K562 (cell line): ENCODE results near the gene ICAM1. TPM values are rescaled to one million over a fixed set of nuclear protein-coding genes. Genes with fewer than 3 reads are reported as not detected.

Experiments
- ATF7 ChIP-seq: fragments of 450-650 bp; IDR thresholded peaks from 2 replicates; pipeline ENCODE4 v1.7.1; 2014; ENCODE audit warnings: mild to moderate bottlenecking, moderate library complexity
- CBX2 ChIP-seq: fragments of 200-600 bp; sonication (generic); IDR thresholded peaks from one replicate; pipeline ENCODE4 v1.6.1; 2012; ENCODE audit warnings: mild to moderate bottlenecking, low read length, inconsistent platforms; ENCODE audit not compliant: insufficient read depth, poor library complexity, severe bottlenecking
- CEBPB ChIP-seq: fragments of 450-650 bp; IDR thresholded peaks from 2 replicates; pipeline ENCODE4 v1.6.1; 2016; ENCODE audit warnings: missing genetic modification characterization, missing compliant biosample characterization
- KAT2B ChIP-seq: IDR thresholded peaks from one replicate; pipeline ENCODE4 v1.6.1; 2012; ENCODE audit warnings: low read depth, mild to moderate bottlenecking, control low read depth, inconsistent platforms, low read length, moderate library complexity
- MEF2A ChIP-seq: IDR thresholded peaks from 2 replicates; pipeline ENCODE4 v1.6.1; 2011; ENCODE audit warnings: low read depth, mild to moderate bottlenecking, low read length, moderate library complexity; ENCODE audit not compliant: control insufficient read depth
- ZBTB7A ChIP-seq: IDR thresholded peaks from 2 replicates; pipeline ENCODE4 v1.6.1; 2011; ENCODE audit warnings: low read depth, mild to moderate bottlenecking, low read length, moderate library complexity, borderline replicate concordance; ENCODE audit not compliant: control insufficient read depth
- ZNF133 ChIP-seq: fragments of 250-450 bp; sonication (Bioruptor Pico); IDR thresholded peaks from 2 replicates; pipeline ENCODE4 v1.4.0; 2020; ENCODE audit warnings: mild to moderate bottlenecking
- ZNF431 ChIP-seq: sonication (generic); formaldehyde crosslinking; IDR thresholded peaks from 2 replicates; pipeline ENCODE4 v1.8.0; 2022; ENCODE audit warnings: mild to moderate bottlenecking, missing genetic modification reagents
- ZNF436 ChIP-seq: fragments of 250-450, 450-650 bp; sonication (Bioruptor Pico); formaldehyde crosslinking; IDR thresholded peaks from 2 replicates; pipeline ENCODE4 v1.7.0; 2020; ENCODE audit warnings: mild to moderate bottlenecking
- ZNF766 ChIP-seq: fragments of 200-800 bp; sonication (Bioruptor generic); conservative IDR thresholded peaks from 2 replicates; pipeline ENCODE4 v1.6.1; 2016; ENCODE audit warnings: missing genetic modification characterization, missing compliant biosample characterization
- polyA plus RNA-seq, 8 experiments: library from polyadenylated mRNA; depleted of rRNA in 4 of 8; stranded (reverse) in 5 of 8; unstranded in 3 of 8; fragments of >200 nt; fragmentation: Nextera tagmentation in 2 of 8; fragmentation: Illumina TruSeq in 1 of 8; extraction: Ambion mirVana in 2 of 8; extraction: Trizol in 1 of 8; gene quantifications; 2 replicates each; pipeline versions ENCODE4 v1.2.1 to v1.2.3, GENCODE V29; 2011 to 2014; ENCODE audit warnings: inconsistent platforms in 1 of 8, missing spikeins in 1 of 8
- total RNA-seq, 7 experiments: library from RNA; depleted of rRNA in 6 of 7; stranded (reverse); fragments of >200 nt in 6 of 7; fragmentation: Illumina TruSeq in 2 of 7; extraction: Trizol in 2 of 7; gene quantifications; 2 replicates each; pipeline versions ENCODE4 v1.2.1 to v1.2.3, GENCODE V29; 2011 to 2021; ENCODE audit warnings: low replicate concordance in 1 of 7
- TF ChIP-seq, protein P1 (sequence below): IDR thresholded peaks from 2 replicates; pipeline ENCODE4 v1.6.1; 2012; ENCODE audit warnings: low read depth, low read length, improper control_type of control experiment, borderline replicate concordance
- TF ChIP-seq, protein P2 (sequence below): fragments of 450-650 bp; IDR thresholded peaks from 2 replicates; pipeline ENCODE4 v1.6.1; 2016; ENCODE audit warnings: mild to moderate bottlenecking, moderate library complexity

ICAM1 gene
- total and polyA plus RNA-seq, 9 of the 15 experiments (the other 6 are each of a cell fraction or from before 2014, with no cell fraction given): 2.3 to 24.4 (median 13.4) TPM

DNA sequence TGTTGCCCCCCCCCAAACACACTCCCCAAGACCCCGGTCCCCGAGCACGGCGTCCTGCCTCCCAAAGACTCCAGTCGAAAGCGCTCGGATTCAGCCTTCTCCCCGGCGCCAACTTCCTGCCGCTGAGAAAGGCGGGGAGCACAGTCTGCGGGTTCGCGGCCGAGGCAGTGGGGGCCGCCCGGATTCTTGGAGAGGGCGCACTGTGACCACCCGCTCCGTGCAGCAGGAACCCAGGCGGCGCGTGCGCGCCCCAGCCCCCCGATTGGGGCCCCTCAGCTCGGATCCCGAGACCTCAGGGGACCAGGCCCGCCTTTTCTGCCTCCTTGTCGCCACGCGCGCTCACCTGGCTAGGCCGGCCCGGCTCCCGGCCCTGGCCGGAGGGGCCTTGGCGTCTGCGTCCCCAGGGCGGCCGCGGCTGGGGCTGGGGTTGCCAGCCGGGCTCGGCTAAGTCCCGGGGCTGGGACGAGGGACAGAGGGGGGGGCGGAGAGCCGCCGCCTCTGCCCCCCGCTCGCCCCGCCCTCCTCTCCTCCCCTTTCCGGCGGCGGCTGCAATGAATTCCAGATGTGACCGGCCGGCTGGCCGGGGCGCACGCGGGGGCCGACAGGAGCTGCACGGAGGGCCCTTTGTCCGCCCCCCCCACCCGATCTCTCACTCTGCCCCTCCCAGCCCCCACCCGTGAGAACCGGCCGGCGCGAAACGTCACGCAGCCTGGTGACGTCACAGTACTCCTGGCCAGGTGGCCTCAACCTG, 39.9 kb upstream of the ICAM1 start, which contains the start of gene S1PR2 (continued):
- TF ChIP-seq, protein P1, sequence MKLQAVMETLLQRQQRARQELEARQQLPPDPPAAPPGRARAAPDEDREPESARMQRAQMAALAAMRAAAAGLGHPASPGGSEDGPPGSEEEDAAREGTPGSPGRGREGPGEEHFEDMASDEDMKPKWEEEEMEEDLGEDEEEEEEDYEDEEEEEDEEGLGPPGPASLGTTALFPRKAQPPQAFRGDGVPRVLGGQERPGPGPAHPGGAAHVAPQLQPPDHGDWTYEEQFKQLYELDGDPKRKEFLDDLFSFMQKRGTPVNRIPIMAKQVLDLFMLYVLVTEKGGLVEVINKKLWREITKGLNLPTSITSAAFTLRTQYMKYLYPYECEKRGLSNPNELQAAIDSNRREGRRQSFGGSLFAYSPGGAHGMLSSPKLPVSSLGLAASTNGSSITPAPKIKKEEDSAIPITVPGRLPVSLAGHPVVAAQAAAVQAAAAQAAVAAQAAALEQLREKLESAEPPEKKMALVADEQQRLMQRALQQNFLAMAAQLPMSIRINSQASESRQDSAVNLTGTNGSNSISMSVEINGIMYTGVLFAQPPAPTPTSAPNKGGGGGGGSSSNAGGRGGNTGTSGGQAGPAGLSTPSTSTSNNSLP: no peak
- TF ChIP-seq ATF7: peak; percentile 75; the same call in 1 of the 2 replicates
- TF ChIP-seq ZNF431 (CRISPR knock-in tag): no peak
- TF ChIP-seq, protein P2, sequence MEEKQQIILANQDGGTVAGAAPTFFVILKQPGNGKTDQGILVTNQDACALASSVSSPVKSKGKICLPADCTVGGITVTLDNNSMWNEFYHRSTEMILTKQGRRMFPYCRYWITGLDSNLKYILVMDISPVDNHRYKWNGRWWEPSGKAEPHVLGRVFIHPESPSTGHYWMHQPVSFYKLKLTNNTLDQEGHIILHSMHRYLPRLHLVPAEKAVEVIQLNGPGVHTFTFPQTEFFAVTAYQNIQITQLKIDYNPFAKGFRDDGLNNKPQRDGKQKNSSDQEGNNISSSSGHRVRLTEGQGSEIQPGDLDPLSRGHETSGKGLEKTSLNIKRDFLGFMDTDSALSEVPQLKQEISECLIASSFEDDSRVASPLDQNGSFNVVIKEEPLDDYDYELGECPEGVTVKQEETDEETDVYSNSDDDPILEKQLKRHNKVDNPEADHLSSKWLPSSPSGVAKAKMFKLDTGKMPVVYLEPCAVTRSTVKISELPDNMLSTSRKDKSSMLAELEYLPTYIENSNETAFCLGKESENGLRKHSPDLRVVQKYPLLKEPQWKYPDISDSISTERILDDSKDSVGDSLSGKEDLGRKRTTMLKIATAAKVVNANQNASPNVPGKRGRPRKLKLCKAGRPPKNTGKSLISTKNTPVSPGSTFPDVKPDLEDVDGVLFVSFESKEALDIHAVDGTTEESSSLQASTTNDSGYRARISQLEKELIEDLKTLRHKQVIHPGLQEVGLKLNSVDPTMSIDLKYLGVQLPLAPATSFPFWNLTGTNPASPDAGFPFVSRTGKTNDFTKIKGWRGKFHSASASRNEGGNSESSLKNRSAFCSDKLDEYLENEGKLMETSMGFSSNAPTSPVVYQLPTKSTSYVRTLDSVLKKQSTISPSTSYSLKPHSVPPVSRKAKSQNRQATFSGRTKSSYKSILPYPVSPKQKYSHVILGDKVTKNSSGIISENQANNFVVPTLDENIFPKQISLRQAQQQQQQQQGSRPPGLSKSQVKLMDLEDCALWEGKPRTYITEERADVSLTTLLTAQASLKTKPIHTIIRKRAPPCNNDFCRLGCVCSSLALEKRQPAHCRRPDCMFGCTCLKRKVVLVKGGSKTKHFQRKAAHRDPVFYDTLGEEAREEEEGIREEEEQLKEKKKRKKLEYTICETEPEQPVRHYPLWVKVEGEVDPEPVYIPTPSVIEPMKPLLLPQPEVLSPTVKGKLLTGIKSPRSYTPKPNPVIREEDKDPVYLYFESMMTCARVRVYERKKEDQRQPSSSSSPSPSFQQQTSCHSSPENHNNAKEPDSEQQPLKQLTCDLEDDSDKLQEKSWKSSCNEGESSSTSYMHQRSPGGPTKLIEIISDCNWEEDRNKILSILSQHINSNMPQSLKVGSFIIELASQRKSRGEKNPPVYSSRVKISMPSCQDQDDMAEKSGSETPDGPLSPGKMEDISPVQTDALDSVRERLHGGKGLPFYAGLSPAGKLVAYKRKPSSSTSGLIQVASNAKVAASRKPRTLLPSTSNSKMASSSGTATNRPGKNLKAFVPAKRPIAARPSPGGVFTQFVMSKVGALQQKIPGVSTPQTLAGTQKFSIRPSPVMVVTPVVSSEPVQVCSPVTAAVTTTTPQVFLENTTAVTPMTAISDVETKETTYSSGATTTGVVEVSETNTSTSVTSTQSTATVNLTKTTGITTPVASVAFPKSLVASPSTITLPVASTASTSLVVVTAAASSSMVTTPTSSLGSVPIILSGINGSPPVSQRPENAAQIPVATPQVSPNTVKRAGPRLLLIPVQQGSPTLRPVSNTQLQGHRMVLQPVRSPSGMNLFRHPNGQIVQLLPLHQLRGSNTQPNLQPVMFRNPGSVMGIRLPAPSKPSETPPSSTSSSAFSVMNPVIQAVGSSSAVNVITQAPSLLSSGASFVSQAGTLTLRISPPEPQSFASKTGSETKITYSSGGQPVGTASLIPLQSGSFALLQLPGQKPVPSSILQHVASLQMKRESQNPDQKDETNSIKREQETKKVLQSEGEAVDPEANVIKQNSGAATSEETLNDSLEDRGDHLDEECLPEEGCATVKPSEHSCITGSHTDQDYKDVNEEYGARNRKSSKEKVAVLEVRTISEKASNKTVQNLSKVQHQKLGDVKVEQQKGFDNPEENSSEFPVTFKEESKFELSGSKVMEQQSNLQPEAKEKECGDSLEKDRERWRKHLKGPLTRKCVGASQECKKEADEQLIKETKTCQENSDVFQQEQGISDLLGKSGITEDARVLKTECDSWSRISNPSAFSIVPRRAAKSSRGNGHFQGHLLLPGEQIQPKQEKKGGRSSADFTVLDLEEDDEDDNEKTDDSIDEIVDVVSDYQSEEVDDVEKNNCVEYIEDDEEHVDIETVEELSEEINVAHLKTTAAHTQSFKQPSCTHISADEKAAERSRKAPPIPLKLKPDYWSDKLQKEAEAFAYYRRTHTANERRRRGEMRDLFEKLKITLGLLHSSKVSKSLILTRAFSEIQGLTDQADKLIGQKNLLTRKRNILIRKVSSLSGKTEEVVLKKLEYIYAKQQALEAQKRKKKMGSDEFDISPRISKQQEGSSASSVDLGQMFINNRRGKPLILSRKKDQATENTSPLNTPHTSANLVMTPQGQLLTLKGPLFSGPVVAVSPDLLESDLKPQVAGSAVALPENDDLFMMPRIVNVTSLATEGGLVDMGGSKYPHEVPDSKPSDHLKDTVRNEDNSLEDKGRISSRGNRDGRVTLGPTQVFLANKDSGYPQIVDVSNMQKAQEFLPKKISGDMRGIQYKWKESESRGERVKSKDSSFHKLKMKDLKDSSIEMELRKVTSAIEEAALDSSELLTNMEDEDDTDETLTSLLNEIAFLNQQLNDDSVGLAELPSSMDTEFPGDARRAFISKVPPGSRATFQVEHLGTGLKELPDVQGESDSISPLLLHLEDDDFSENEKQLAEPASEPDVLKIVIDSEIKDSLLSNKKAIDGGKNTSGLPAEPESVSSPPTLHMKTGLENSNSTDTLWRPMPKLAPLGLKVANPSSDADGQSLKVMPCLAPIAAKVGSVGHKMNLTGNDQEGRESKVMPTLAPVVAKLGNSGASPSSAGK: peak; percentile 23; the same call in 1 of the 2 replicates
- no peak for TF ChIP-seq MEF2A
- TF ChIP-seq ZNF436 (CRISPR knock-in tag): no peak
- TF ChIP-seq KAT2B: no peak
- TF ChIP-seq ZNF133 (CRISPR knock-in tag): no peak
- TF ChIP-seq CEBPB (tag): no peak
- no peak for TF ChIP-seq CBX2
- TF ChIP-seq ZBTB7A: peak; percentile 61; the same call in 1 of the 2 replicates
- TF ChIP-seq ZNF766 (CRISPR knock-in tag): no peak; the same call in 1 of the 2 replicates
